Lung microvascular endothelial cell (primary cell): Measurements from ENCODE around the gene PPP1R12B. TPM values are rescaled to one million over a fixed set of nuclear protein-coding genes. Genes with fewer than 3 reads are reported as not detected.
"Not testable (repeated sequence)": the region's sequence is repeated elsewhere in the genome, so short reads cannot be mapped to it uniquely, and the experiment has no call there.

Source experiments
- DNase-seq, 2 donors: peaks; one replicate each; pipeline versions ENCODE4 v3.0.0 to v3.0.0-alpha.2; 2010; ENCODE audit warnings: low read depth in 2 of 2
- total RNA-seq: library from RNA; depleted of rRNA; stranded (reverse); fragments of >200 nt; gene quantifications from 2 replicates; pipeline ENCODE4 v1.2.1, GENCODE V29; 2014

The PPP1R12B gene
- total RNA-seq, 1 donor from 2014 or later = 5.0 TPM

- DNase-seq = peak in 1 of 2 donors; percentile 6
Measured at GRCh38 chr1:202483362-202483761, 134.9 kb downstream of the PPP1R12B start.

- DNase-seq = not testable (repeated sequence)
Measured at GRCh38 chr1:202484032-202484431, 135.5 kb downstream of the PPP1R12B start.

- DNase-seq = not testable (repeated sequence)
Measured at GRCh38 chr1:202484820-202485219, 136.3 kb downstream of the PPP1R12B start.

- DNase-seq = not testable (repeated sequence)
Measured at GRCh38 chr1:202488178-202488649, 139.7 kb downstream of the PPP1R12B start.

GRCh38 chr1:202489101-202489500 is 140.6 kb downstream of the PPP1R12B start:
- DNase-seq = not testable (repeated sequence)

GRCh38 chr1:202493112-202493511 is 144.6 kb downstream of the PPP1R12B start:
- DNase-seq = not testable (repeated sequence)

GRCh38 chr1:202498542-202498941 is 150.0 kb downstream of the PPP1R12B start:
- DNase-seq = no peak

GRCh38 chr1:202499997-202500396 is 151.5 kb downstream of the PPP1R12B start:
- DNase-seq = not testable (repeated sequence)

- peak; percentile 58 to 61 for DNase-seq
Measured at GRCh38 chr1:202501281-202501680, 152.8 kb downstream of the PPP1R12B start.

GRCh38 chr1:202505356-202505755 is 156.9 kb downstream of the PPP1R12B start:
- peak in 1 of 2 donors; percentile 49 for DNase-seq

GRCh38 chr1:202505880-202506575 is 157.5 kb downstream of the PPP1R12B start:
- not testable (repeated sequence) for DNase-seq

- DNase-seq = not testable (repeated sequence)
Measured at GRCh38 chr1:202508863-202509262, 160.4 kb downstream of the PPP1R12B start.

GRCh38 chr1:202513875-202514274 is 165.4 kb downstream of the PPP1R12B start:
- DNase-seq = not testable (repeated sequence)

- DNase-seq = no peak
Measured at GRCh38 chr1:202516434-202516877, 168.0 kb downstream of the PPP1R12B start.

- not testable (repeated sequence) for DNase-seq
Measured at GRCh38 chr1:202517146-202517545, 168.6 kb downstream of the PPP1R12B start.

GRCh38 chr1:202518180-202518579 is 169.7 kb downstream of the PPP1R12B start:
- not testable (repeated sequence) for DNase-seq

GRCh38 chr1:202518905-202519304 is 170.4 kb downstream of the PPP1R12B start:
- not testable (repeated sequence) for DNase-seq

- peak; percentile 6 to 26 for DNase-seq
Measured at GRCh38 chr1:202520129-202520856, 171.8 kb downstream of the PPP1R12B start.

GRCh38 chr1:202520857-202521216 is 172.3 kb downstream of the PPP1R12B start:
- not testable (repeated sequence) for DNase-seq

- not testable (repeated sequence) for DNase-seq
Measured at GRCh38 chr1:202521484-202521883, 173.0 kb downstream of the PPP1R12B start.

GRCh38 chr1:202521886-202522285 is 173.4 kb downstream of the PPP1R12B start:
- no peak for DNase-seq

GRCh38 chr1:202526056-202526455 is 177.6 kb downstream of the PPP1R12B start:
- not testable (repeated sequence) for DNase-seq
